PC-9 (cell line): ENCODE measurements around the gene PALD1.

Experiments
- CTCF ChIP-seq: fragments of 200-600 bp; sonication (generic); conservative IDR thresholded peaks from 2 replicates; pipeline ENCODE4 v1.6.1; 2017; ENCODE audit warnings: mixed run types, antibody characterized with exemption, mild to moderate bottlenecking, moderate library complexity
- EZH2 ChIP-seq: fragments of 200-600 bp; sonication (generic); IDR thresholded peaks from 2 replicates; pipeline ENCODE4 v1.8.0; 2017; ENCODE audit warnings: antibody characterized with exemption, low read depth

DNA sequence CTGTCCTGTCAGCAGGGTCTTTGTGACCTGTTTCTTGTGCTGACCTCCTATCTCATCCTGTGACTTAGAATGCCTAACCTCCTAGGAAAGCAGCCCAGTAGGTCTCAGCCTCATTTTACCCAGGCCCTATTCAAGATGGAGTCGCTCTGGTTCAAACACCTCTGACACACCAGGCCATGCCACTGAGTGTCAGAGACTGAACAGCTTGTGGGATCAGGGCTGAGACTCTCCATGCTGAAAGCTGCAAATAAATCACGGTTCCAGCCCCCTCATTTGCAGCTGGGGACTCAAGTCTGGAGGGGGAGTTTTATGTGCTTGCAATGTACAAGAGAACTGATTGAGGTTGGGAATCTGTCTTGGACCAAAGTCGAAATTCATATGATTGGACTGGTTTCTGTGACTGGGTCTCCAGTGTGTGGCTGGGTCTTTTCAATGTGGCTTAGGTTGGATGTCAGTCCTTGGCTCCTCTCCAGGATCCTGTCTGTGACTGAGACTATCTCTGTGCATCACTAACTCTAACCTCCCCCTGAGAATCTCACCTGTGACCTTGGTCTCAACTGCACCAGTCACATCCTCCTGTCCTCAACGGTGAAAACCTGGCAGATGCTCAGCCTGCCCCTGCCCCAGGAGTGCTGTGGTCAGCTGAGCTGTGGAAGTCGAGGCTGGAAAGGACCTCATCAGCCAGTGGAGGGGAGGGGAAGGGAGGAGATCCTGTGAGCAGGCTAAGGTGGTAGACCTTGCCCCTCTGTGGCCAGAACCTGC lies 112.3 kb downstream of the PALD1 start:
- no peak for TF ChIP-seq CTCF
- TF ChIP-seq EZH2: no peak
